Stimulated activated CD4-positive, alpha-beta T cell treated with anti-CD3 and anti-CD28 coated beads, TNF-alpha, amount 100 ng/mL, for 48 hours (primary cell): ENCODE data around the gene MAFG.
"Not testable (repeated sequence)": the region's sequence is repeated elsewhere in the genome, so short reads cannot be mapped to it uniquely, and the experiment has no call there.

Experiments
- DNase-seq, 3 donors: peaks; one replicate each; pipeline ENCODE4 v3.0.0-alpha.2; 2020; ENCODE audit warnings: low read depth in 3 of 3

Gene MAFG

DNA sequence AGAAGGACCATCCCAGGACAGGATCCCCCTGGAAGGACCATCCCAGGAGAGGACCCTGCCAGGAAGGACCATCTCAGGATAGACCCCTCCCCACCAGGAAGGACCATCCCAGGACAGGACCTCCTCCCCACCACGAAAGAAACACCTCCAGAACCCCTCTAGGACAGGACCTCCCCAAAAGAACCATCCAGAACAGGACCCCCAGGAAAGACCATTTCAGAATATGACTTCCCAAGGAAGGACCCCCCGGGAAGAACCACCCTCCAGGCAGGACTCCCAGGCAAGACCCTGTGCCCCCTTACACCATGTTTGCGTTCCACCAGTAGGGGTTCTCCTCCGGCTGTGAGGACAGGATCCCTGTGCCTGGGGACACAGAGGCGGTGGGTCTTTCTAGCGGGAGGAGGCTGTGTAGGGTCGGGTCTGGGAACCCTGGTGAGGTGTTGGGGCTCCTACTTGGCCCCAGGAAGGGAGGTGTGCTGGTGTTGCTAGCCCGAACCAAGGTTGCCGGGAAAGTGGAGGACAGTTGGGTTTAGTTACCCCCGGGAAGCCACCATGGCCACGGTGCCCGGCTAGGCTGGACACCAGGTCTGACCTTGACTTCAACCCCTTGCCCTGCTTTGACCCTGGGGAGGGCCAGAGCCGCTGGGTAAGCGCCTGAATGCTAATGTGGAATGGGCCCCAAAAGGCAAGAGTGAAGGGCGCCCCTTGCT lies 31.3 kb upstream of the MAFG start:
- DNase-seq, result no peak

DNA sequence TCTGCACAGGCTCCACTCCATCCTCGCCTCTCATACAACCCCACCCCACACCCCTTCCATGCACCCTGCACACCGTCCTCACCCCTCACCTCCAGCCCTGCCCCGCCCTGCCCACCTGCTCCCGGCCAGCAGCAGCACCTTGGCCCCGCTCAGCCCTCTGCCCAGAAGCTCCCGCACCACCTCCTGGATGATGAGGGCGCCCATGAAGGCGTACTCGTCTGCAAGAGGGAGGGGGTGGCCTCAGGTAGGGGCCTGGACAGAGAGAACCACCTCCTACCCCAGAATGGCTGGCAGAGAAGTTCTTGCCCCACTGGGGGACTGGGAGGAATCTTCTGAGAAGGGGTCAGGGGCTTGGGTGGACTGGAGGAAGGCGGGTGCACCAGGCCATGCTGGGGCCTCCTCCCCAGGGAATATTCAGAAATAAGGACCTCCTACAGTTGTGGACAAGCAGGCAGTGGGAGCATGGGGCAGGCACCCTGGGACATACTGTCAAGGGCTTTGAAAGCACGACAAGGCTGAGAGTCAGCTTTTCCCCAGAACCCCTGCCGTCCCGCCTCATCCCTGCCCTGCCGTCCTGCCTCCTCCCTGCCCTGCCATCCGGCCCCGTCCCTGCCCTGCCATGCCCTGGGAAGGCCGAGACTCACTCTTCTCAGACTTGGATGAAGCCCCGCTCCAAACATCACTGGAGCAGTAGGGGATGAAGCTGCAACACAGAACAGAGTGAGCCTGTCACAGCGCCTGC lies 30.3 kb upstream of the MAFG start:
- no peak for DNase-seq

DNA sequence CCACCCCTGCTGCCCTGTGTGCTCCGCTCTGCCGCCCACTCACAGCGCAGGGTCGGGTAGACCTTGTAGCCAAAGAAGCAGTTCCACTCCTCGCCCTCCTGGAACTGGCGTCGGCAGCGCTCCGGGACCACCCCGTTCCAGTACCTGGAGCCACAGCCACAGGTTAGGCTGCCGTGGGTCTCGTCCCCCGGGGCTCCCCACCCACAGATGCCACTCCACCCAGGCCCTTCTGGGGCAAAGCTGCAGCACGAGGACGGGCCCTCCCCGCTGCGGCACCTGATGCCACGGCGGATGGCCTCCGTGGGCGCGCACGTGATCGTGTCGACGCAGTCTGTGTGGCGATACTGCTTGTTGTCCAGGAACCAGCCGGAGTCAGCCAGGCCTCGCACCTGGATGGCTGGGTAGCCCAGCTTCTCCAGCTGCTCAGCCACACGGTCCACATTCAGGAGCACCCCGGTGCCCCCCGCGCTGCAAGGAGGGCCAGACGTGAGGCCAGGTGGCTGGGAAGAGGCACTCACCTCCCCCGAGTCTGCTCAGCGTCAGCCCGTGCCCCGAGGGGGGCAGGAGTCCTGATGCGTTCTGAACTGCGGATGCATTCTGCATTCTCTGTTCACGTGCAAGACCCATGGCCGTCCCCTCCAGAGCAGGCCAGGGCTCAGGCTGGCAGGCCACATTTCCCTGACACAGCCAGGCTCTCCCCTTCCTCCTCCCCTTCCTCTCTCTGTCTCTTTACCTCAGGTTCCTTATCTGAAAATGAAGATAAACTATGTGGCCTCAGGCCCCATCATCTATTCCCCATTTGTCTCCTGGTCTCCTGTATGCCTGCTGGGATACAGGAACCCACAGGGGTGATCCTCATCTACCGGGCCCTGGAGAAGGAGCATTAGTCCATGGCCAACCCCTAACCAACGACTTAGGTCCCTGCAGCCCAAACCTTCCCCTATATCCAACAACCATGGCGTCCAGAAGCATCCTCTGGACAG lies 29.4 kb upstream of the MAFG start:
- DNase-seq, result no peak

DNA sequence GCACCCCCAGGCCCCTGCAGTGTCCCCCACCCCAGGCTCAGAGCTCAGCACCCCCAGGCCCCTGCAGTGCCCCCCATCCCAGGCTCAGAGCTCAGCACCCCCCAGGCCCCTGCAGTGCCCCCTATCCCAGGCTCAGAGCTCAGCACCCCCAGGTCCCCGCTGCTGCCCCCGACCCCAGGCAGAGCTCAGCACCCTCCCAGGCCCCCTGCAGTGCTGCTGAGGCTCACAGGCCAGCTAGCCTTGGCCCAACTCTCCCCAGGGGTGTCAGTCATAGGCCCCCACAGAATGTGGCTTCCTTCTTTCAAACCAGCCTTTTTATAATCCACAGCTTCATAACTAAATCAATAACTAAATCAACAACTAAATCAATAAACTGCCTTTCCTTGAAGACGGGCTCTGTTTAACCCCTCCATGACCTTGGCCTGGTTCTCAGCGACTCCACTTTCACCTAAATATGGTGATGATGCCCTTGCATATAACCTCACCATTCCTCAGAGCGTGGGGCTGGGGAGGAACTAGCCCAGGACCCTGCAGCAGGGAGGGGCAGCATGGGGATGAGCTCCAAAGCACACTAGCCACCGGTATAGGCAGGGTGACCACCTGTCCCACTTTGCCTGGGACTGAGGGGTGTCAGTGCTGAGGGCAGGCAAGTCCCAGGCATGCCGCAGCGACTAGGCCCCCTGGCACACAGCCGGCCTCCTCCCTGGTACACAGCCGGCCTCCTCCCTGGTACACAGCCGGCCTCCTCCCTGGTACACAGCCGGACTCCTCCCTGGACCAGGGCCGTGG lies 28.4 kb upstream of the MAFG start:
- DNase-seq, result no peak

DNA sequence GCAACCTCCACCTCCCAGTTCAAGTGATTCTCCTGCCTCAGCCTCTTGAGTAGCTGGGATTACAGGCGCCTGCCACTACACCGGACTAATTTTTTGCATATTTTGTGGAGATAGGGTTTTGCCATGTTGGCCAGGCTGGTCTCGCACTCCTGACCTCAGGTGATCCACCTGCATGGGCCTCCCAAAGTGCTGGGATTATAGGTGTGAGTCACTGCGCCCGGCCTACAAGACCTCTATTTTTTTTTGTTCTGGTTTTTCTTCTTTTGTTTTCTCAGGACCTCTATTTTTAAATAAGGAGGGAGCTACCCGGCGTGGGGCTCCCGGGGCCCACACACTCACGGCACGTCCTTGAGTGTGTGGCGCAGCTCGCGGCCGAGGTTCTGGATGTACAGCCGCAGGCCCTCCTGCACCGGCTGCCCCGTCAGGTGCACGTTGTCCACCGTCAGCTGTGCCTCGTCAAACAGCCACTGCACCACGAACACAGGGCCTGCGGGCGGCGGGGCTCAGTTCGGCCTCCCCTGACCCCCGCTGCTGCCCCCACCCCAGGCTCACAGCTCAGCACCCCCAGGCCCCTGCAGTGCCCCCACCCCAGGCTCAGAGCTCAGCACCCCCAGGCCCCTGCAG lies 27.6 kb upstream of the MAFG start:
- no peak for DNase-seq

DNA sequence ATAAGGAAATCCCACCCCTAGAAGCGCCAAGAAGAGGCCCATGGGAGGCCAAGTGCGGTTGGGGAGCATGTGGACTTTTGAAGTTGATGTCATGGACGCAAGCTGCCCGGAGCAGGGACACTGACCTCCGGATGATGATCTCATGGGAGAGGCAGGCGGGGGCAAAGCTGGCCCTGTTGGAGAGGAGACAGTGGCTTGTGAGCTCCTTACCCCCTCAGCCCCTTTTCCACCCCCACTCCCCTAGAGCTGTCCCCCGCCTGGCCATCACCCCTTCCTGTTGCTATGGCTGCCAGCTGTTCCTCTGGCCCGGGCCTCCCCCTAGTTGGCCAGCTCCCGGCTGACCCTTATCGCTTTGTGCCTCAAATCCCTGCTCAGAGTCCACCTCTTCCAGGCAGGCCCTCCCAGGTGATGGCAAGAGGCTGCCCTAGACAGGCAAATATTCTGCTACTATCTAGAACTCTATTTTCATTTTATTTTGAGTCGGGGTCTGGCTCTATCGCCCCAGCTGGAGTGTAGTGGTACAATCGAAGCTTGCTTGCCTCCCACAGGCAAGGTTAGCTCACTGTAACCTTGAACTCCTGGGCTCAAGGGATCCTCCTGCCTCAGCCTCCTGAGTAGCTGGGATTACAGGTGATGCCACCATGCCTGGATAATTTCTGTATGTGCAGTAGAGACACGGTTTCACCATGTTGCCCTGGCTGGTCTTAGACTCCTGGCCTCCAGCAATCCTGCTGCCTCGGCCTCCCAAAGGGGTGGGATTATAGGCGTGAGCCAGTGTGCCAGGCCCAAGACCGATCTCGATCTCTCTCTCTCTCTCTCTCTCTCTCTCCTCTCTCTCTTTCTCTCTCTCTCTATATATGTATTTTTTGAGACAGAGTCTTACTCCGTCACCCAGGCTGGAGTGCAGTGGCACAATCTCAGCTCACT lies 26.9 kb upstream of the MAFG start:
- DNase-seq, result no peak

DNA sequence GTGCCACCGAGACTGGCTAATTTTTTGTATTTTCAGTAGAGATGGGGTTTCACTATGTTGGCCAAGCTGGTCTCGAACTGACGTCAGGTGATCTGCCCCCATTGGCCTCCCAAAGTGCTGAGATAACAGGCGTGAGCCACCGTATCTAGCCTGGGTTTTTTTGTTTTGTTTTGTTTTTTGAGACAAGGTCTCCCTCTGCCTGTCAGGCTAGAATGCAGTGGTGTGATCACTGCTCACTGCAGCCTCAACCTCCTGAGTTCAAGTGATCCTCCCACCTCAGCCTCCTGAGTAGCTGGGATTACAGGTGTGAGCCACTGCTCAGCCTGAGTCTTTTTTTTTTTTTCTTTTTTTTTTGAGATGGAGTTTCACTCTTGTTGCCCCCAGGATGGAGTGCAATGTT lies 25.9 kb upstream of the MAFG start:
- DNase-seq, result not testable (repeated sequence)

DNA sequence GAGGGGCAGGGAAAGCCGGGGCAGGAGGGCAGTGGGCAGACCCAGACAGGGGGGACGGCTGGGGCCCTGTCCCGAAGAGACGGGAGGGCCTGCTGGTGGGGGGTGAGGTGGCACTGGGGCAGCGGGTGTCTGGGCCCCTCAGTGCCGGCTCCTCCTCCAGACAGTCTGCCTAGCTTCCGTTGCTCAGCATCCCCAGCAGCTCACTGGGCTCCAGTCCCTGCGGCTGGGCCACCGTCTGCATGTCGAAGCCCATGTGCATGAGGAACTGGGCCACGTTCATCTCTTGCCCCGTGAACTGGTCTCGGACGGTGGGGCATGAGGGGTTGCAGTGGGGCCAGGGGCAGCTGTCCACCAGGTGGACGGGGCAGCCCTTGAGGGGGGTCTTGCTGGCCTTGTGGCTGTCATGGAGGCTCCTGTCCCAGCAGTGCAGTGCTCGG lies 25.3 kb upstream of the MAFG start:
- DNase-seq, result no peak

DNA sequence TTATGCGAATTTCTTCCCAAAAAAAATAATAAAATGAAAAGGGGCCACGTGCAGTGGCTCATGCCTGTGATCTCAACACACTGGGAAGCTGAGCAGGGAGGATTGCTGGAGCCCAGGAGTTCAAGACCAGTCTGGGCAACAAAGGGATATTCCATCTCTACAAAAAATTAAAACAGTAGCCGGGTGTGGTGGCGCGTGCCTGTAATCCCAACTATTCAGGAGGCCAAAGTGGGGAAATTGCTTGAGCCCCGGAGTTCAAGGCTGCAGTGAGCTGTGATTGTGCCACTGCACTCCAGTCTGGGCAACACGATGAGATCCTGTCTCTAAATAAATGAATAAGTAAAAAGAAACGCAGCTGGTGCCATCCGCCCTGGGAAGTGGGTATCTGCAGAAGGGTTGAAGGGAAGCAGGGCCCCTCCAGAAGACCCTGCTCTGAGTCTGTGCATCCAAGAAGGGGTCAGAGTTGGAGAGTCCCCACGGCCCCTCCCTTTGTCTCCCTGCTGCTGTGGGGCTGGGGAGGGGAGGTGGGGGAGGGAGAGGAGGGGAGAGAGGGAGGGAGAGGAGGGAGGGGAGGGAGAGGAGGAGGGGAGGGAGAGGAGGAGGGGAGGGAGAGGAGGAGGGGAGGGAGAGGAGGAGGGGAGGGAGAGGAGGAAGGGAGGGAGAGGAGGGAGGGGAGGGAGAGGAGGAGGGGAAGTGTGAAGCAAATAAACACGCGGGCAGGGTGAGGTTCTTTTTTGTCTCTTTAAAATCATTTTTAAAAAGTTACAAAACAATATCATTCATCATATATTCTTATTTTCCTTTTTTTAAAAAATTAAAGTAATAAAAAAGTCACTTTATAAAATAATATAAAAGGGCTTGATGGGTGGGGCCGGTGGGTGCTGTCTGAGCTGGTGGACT lies 24.5 kb upstream of the MAFG start:
- no peak for DNase-seq

DNA sequence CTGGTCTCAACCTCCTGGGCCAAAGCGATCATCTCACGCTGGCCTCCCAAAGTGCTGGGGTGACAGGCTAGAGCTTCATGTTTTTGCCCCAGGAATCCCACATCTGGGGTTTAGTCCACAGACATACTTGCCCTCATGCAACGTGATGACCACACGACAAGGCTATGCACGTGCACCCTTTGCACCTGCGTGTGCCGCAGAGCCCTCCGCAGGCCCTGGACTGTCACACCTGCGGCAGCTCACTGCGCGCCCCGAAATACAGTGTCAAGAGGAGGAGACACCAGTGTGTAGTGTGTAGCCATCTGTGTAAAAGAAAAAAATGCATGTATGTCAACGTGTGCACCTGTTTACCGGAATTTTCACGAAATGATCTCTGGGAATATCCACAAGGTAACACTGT lies 23.0 kb upstream of the MAFG start:
- DNase-seq, result no peak

DNA sequence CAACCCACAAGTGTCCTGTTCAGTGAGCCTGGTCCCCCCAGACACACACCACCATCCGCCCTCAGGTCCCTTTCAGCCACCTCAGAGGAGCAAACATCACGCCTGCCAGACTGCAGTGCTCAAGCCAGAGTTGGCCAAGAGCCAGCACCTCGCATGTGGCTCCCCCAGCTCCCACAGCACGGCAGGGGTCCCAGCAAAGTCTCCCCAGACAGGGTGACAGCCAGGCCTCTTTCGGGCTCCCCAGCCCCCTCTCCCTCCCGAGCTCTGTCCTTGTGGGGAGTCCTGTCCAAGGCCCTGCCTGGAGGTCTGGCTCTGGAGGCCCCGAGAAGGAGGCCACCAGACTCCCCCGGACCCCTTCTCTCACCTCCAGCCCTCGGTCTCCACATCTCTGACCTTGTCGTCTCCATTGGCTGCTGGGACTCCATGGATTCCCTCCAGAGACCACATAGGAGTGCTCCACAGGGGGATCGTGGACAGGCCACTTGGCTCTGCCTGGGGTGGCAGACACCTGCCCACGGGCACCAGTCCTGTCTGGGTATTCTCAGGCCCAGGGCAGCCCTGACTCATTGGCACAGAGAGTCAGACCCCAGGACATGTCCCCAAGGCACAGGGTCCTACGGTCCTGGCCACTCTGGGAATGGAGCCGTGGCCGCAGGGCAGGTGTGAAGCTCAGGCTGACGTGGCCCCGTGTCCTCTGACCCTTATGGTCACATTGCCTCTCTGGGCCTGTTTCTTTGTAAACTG lies 21.3 kb upstream of the MAFG start:
- no peak for DNase-seq

DNA sequence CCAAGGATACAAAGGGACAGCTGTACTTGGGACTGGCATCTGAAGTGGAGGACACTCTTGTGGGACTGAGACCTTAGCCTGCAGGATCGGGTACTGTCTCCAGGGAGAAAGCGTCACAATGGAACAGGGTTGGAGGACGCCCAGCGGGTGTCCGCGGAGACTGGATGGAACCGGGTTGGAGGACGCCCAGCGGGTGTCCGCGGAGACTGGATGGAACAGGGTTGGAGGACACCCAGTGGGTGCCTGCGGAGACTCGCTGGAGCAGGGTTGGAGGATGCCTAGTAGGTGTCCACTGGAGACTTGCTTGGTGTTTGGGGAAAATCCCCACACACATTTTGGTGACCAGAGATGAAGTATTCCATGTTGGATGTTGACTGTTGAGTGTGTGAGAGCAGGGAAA lies 19.7 kb upstream of the MAFG start, which contains the start of gene MYADML2:
MYADML2 (minus strand) TSS at position 45 of the 400 bp plus-strand sequence. CDS start 5,492 bp downstream, outside the sequence.
- no peak for DNase-seq

DNA sequence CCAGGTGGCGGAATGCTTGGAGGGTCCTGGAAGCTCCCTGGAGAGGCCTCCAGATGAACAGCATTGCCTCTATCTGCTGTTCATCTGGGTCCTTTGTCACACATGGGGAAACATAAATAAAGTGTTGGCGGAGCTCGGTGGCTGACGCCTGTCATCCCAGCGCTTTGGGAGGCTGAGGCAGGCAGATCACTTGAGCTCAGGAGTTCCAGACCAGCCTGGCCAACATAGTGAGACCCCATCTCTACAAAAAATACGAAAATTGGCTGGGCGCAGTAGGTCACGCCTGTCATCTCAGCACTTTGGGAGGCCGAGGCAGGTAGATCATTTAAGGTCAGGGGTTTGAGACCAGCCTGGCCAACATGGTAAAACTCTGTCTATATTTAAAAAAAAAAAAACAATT lies 17.3 kb upstream of the MAFG start:
- no peak for DNase-seq

DNA sequence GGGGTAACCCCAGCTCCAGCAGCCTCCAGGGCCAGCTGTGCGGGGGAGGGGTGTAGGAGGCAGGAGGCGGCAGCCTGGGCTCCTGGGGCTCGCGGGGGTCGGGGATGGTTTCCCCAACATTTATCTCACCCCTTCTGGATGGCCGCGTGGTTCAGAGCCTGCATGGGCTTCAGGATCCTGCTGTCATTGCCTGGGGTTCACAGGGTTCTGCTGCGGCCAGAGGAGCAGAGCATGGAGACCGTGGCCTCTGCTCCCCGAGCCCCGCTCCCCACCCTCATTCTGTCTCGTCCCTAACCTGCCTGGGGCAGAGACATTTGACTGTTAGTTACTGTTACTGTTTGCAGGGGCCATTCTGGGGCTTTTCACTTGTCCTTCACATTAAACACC lies 14.6 kb upstream of the MAFG start:
- no peak for DNase-seq

DNA sequence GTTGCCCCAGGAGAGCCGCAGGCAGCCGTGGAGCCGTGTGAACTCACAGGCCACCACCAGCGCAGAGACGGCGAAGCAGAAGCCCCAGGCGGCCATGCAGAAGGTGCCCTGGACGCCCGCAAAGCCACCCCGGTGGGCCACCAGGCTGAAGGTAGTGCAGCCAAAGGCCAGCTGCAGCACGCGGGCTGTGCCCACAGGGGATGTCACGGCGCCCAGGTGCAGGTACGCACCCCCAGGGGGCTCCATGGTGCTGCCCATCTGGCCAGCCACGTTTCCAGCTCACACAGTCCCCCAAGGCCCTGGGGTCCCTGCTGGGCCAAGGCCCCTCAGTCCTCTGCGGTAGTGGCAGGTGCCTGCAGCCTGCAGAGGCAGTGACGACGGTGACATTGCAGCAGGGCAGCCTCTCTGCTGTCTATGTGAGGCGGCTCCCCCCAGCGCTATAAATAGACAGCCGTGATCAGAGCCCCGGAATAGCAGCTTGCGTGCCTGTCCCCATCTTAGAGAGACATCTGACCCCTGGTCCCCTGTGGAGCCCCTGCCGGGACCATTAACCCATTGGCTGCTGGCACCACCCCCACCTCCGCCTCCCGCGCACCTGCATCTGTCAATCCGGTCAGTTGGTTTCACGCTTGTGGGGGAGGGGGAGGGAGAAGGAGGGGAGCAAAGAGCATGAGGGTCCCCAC lies 14.1 kb upstream of the MAFG start:
- DNase-seq, result no peak

DNA sequence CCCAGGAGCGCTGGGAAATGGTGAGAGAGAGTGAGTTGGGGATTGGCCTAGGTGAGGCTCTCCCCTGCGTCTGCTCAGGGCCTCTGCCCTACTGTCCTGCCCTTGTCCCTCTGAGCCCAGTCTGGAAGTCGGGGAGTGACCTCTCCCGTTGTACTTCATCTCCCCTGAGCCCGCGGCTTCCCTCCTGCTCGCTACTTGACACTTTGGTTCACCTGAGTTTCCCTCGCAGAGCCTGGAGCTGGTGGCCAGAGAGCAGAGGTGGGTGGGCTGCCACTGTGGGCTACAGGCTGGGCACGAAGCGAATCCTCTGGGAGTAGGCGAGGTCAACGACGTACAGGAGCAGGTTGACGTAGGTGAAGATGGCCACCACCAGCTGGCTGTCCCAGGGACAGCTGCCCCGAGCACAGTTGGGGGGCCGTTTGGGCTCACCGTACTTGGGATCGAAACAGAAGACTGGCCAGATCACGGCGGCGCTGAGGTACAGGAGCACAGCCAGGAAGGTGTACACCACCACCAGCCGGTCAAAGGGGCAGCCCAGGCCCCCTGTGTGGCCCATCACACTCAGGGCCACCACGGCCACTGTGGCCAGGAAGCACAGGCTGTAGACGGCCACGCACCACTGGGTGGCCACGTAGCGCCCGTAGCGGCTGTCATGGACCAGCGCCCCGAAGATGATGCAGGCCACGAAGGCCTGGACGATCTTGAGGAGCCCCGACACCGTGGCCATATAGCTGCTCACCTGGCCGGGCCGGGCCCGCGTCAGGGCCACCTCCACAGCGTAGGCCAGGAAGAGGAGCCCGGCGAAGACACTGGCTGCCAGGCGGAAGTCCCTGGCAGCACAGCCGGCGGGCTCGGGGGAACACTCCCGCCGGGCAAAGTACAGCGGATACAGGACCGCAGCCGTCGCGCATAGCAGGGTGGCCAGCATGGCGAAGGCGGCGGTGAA lies 13.3 kb upstream of the MAFG start:
- DNase-seq, result no peak
